GM23338 (cell line): ENCODE results near the gene MAP4K3. TPM values are rescaled to one million over a fixed set of nuclear protein-coding genes. Genes with fewer than 3 reads are reported as not detected.

ENCODE experiments used
- ATAC-seq: fragments of 200-7000 bp; cut with Tn5 transposase; 3 replicates; pipeline ENCODE4 v1.9.1; 2020
- DNase-seq: peaks from one replicate; pipeline ENCODE4 v3.0.0-alpha.2; 2015; ENCODE audit warnings: low spot score
- H2AFZ ChIP-seq: fragments of 200-600 bp; sonication (generic); 2 replicates; pipeline ENCODE4 v1.8.0; 2016; ENCODE audit warnings: antibody characterized with exemption, mild to moderate bottlenecking, moderate library complexity
- H3F3A ChIP-seq: fragments of 200-600 bp; sonication (generic); replicated peaks from 2 replicates; pipeline ENCODE4 v1.8.0; 2017; ENCODE audit warnings: antibody characterized with exemption, mixed run types, low read depth
- H3K27ac ChIP-seq: fragments of 200-600 bp; sonication (generic); 2 replicates; pipeline ENCODE4 v1.6.1; 2016; ENCODE audit warnings: low read depth
- H3K27me3 ChIP-seq: fragments of 200-600 bp; sonication (generic); 2 replicates; pipeline ENCODE4 v1.8.0; 2016; ENCODE audit warnings: mild to moderate bottlenecking, mixed run types, moderate library complexity; ENCODE audit not compliant: insufficient read depth
- H3K36me3 ChIP-seq: fragments of 200-600 bp; sonication (generic); 2 replicates; pipeline ENCODE4 v1.8.0; 2016; ENCODE audit warnings: mild to moderate bottlenecking; ENCODE audit not compliant: insufficient read depth
- H3K4me1 ChIP-seq: fragments of 200-600 bp; sonication (generic); 2 replicates; pipeline ENCODE4 v1.8.0; 2016; ENCODE audit warnings: mild to moderate bottlenecking, moderate library complexity; ENCODE audit not compliant: insufficient read depth
- H3K4me2 ChIP-seq: fragments of 200-600 bp; sonication (generic); 2 replicates; pipeline ENCODE4 v1.7.1; 2017; ENCODE audit warnings: mixed run types
- H3K4me3 ChIP-seq: fragments of 200-600 bp; sonication (generic); 2 replicates; pipeline ENCODE4 v1.6.1; 2016; ENCODE audit warnings: mixed run types
- H3K79me2 ChIP-seq: fragments of 200-600 bp; sonication (generic); replicated peaks from 2 replicates; pipeline ENCODE4 v1.8.0; 2017; ENCODE audit warnings: mild to moderate bottlenecking; ENCODE audit not compliant: insufficient read depth
- H3K9me2 ChIP-seq: fragments of 200-600 bp; sonication (generic); 2 replicates; pipeline ENCODE4 v1.8.0; 2017; ENCODE audit not compliant: insufficient read depth
- H4K20me1 ChIP-seq: fragments of 200-600 bp; sonication (generic); replicated peaks from 2 replicates; pipeline ENCODE4 v1.8.0; 2017; ENCODE audit warnings: mild to moderate bottlenecking; ENCODE audit not compliant: insufficient read depth
- H3K27ac Mint-ChIP-seq: 2 replicates; pipeline ENCODE4 v1.8.0; 2020; ENCODE audit warnings: inconsistent platforms, mild to moderate bottlenecking, moderate library complexity, mixed read lengths
- H3K27me3 Mint-ChIP-seq: 3 replicates; pipeline ENCODE4 v1.8.0; 2022; ENCODE audit warnings: low read depth, mild to moderate bottlenecking, moderate library complexity, mixed read lengths, inconsistent platforms; ENCODE audit not compliant: insufficient read depth, poor library complexity
- H3K36me3 Mint-ChIP-seq: 3 replicates; pipeline ENCODE4 v1.8.0; 2021; ENCODE audit warnings: low read depth, mild to moderate bottlenecking, inconsistent platforms, moderate library complexity, mixed read lengths
- H3K4me1 Mint-ChIP-seq: 3 replicates; pipeline ENCODE4 v1.8.0; 2020; ENCODE audit warnings: mild to moderate bottlenecking, inconsistent platforms, mixed read lengths
- H3K4me3 Mint-ChIP-seq: 3 replicates; pipeline ENCODE4 v1.8.0; 2021; ENCODE audit warnings: moderate library complexity, mild to moderate bottlenecking, inconsistent platforms, mixed read lengths
- H3K9me3 Mint-ChIP-seq: 3 replicates; pipeline ENCODE4 v1.8.0; 2020; ENCODE audit warnings: moderate library complexity, mild to moderate bottlenecking, inconsistent platforms, mixed read lengths
- ETS1 ChIP-seq: IDR thresholded peaks from 2 replicates; pipeline ENCODE4 v1.6.1; 2016; ENCODE audit warnings: antibody characterized with exemption
- EZH2 ChIP-seq: fragments of 200-600 bp; sonication (generic); IDR thresholded peaks from one replicate; pipeline ENCODE4 v1.8.0; 2017; ENCODE audit warnings: antibody characterized with exemption, mild to moderate bottlenecking, low read depth; ENCODE audit not compliant: unreplicated experiment
- EZH2phosphoT487 ChIP-seq: fragments of 200-600 bp; sonication (generic); IDR thresholded peaks from one replicate; pipeline ENCODE4 v1.8.1; 2018; ENCODE audit warnings: antibody characterized with exemption; ENCODE audit not compliant: unreplicated experiment
- JUNB ChIP-seq: IDR thresholded peaks from one replicate; pipeline ENCODE4 v1.6.1; 2016; ENCODE audit warnings: antibody characterized with exemption; ENCODE audit not compliant: unreplicated experiment
- NANOG ChIP-seq: IDR thresholded peaks from 2 replicates; pipeline ENCODE4 v1.6.1; 2016; ENCODE audit warnings: antibody characterized with exemption, borderline replicate concordance
- POLR2AphosphoS5 ChIP-seq: IDR thresholded peaks from 2 replicates; pipeline ENCODE4 v1.6.1; 2016; ENCODE audit warnings: antibody characterized with exemption, low read depth
- STAT1 ChIP-seq: IDR thresholded peaks from one replicate; pipeline ENCODE4 v1.6.1; 2016; ENCODE audit warnings: antibody characterized with exemption; ENCODE audit not compliant: unreplicated experiment
- ZNF114 ChIP-seq: fragments of 250-450 bp; sonication (Bioruptor Pico); IDR thresholded peaks from 2 replicates; pipeline ENCODE4 v1.5.0; 2020; ENCODE audit warnings: mild to moderate bottlenecking, moderate library complexity
- ZNF462 ChIP-seq: fragments of 250-450 bp; sonication (Bioruptor Pico); IDR thresholded peaks from 2 replicates; pipeline ENCODE4 v1.5.0; 2020; ENCODE audit warnings: mild to moderate bottlenecking, moderate library complexity
- polyA plus RNA-seq: library from polyadenylated mRNA; unstranded; fragments of >200 nt; fragmentation: Nextera tagmentation; extraction: Ambion mirVana; gene quantifications from 2 replicates; pipeline ENCODE4 v1.2.1, GENCODE V29; 2016
- total RNA-seq: library from RNA; depleted of rRNA; stranded (reverse); fragments of >200 nt; shearing (Covaris generic); gene quantifications from 2 replicates; pipeline ENCODE4 v1.2.3, GENCODE V29; 2014

Gene MAP4K3
- total and polyA plus RNA-seq, 2 experiments from 2014 or later: 33.0 to 90.7 TPM

- DNase-seq (peak; percentile 34), ATAC-seq (no peak)
- TF ChIP-seq EZH2: no peak
- TF ChIP-seq NANOG: peak; percentile 74; the same call in 1 of the 2 replicates
- Mint-ChIP-seq H3K9me3 (peaks cover 29% of the 10 kb centered on the region), H3K36me3 (peaks cover 13% of the 10 kb centered on the region; the same call in 2 of the 3 replicates), H3K27ac (no peak overlapping the region), H3K4me3 (no peak overlapping the region), H3K27me3 (peaks cover 3% of the 10 kb centered on the region), H3K4me1 (peaks cover 19% of the 10 kb centered on the region)
- H3K4me3 ChIP-seq: no peak overlapping the region
- H3K9me2 ChIP-seq: no peaks in the 10 kb centered on the region
- H3K27ac ChIP-seq: no peak overlapping the region
- H4K20me1 ChIP-seq: no peaks in the 10 kb centered on the region
- no peak overlapping the region for H2AFZ ChIP-seq
- H3K79me2 ChIP-seq: no peaks in the 10 kb centered on the region
- H3K4me1 ChIP-seq: peaks cover 19% of the 10 kb centered on the region
- no peaks in the 10 kb centered on the region for H3K27me3 ChIP-seq
- peaks cover 6% of the 10 kb centered on the region; the same call in 1 of the 2 replicates for H3F3A ChIP-seq
- no peaks in the 10 kb centered on the region for H3K36me3 ChIP-seq
- peak overlapping the region; percentile 7; the same call in 1 of the 2 replicates for H3K4me2 ChIP-seq
Measured at GRCh38 chr2:39241588-39241987, 195.5 kb downstream of the MAP4K3 start.

- Histone ChIP-seq H3K4me2 (no peak overlapping the region), H3K27me3 (no peaks in the 10 kb centered on the region), H4K20me1 (no peaks in the 10 kb centered on the region), H3K79me2 (no peaks in the 10 kb centered on the region), H3K4me3 (no peak overlapping the region), H3K9me2 (no peaks in the 10 kb centered on the region), H3K4me1 (peaks cover 19% of the 10 kb centered on the region), H3K27ac (no peak overlapping the region), H2AFZ (no peak overlapping the region), H3F3A (no peaks in the 10 kb centered on the region; the same call in 1 of the 2 replicates), H3K36me3 (no peaks in the 10 kb centered on the region)
- Mint-ChIP-seq H3K27me3 (peaks cover 3% of the 10 kb centered on the region), H3K4me3 (no peak overlapping the region), H3K36me3 (peaks cover 21% of the 10 kb centered on the region), H3K27ac (no peak overlapping the region), H3K4me1 (peaks cover 19% of the 10 kb centered on the region), H3K9me3 (peaks cover 35% of the 10 kb centered on the region)
- DNase-seq (no peak), ATAC-seq (no peak)
- TF ChIP-seq EZH2phosphoT487 (no peak), STAT1 (no peak), NANOG (no peak), ZNF462 (CRISPR knock-in tag) (no peak), ZNF114 (CRISPR knock-in tag) (no peak), POLR2AphosphoS5 (no peak), JUNB (no peak), ETS1 (no peak), EZH2 (no peak)
Measured at GRCh38 chr2:39240758-39241157, 196.3 kb downstream of the MAP4K3 start.
